ENCODE measurements around the gene CD244. TPM values are rescaled to one million over a fixed set of nuclear protein-coding genes. Genes with fewer than 3 reads are reported as not detected.

Gene CD244
- total RNA-seq, 1 donor from 2014 or later: not detected

DNA sequence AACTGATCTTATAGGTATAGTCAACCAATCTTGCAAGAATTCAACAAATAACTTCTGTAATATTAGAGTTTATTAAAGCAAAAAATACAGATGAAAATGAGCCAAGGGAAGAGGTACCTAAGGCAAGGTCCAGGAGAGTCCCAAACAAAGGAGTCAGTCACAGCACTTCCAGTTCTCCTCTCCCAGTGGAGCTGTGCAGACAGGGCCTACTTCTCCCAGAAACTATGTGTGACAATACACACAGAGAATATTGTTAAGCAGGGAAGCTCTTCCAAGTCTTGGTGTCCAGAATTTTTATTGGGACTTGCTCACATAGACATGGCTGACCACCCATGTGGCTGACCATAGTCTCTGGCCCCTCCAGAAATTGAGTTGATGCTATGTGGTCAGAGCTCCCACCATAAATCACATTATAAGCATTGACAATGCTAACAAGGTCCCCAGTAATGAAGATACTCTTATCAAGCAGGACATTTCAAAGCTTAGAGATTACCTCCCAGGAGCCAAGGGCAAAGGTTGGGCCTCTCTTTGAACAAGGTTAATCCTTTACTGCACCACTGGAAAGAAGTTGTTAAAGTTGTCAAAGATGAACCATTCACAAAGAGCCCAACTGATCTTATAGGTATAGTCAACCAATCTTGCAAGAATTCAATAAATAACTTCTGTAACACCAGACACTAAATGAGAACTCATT lies 3.5 kb upstream of the CD244 start:
- DNase-seq (ENCODE audit: low spot score, unreplicated experiment): no peak
- H3K27ac Mint-ChIP-seq: no peak overlapping the region
- TF ChIP-seq, protein P1, sequence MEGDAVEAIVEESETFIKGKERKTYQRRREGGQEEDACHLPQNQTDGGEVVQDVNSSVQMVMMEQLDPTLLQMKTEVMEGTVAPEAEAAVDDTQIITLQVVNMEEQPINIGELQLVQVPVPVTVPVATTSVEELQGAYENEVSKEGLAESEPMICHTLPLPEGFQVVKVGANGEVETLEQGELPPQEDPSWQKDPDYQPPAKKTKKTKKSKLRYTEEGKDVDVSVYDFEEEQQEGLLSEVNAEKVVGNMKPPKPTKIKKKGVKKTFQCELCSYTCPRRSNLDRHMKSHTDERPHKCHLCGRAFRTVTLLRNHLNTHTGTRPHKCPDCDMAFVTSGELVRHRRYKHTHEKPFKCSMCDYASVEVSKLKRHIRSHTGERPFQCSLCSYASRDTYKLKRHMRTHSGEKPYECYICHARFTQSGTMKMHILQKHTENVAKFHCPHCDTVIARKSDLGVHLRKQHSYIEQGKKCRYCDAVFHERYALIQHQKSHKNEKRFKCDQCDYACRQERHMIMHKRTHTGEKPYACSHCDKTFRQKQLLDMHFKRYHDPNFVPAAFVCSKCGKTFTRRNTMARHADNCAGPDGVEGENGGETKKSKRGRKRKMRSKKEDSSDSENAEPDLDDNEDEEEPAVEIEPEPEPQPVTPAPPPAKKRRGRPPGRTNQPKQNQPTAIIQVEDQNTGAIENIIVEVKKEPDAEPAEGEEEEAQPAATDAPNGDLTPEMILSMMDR (IDR thresholded peaks at IDR 0.05; ENCODE audit: unreplicated experiment): no peak
- H3K27me3 Mint-ChIP-seq: peaks cover 12% of the 10 kb centered on the region
- no peak overlapping the region for H3K4me3 Mint-ChIP-seq (ENCODE audit: low read depth)
- peaks cover 22% of the 10 kb centered on the region for H3K4me1 Mint-ChIP-seq (ENCODE audit: low read depth)
- H3K9me3 Mint-ChIP-seq (ENCODE audit: low read depth): no peaks in the 10 kb centered on the region
- H3K36me3 Mint-ChIP-seq (ENCODE audit: insufficient read depth): no peaks in the 10 kb centered on the region

DNA sequence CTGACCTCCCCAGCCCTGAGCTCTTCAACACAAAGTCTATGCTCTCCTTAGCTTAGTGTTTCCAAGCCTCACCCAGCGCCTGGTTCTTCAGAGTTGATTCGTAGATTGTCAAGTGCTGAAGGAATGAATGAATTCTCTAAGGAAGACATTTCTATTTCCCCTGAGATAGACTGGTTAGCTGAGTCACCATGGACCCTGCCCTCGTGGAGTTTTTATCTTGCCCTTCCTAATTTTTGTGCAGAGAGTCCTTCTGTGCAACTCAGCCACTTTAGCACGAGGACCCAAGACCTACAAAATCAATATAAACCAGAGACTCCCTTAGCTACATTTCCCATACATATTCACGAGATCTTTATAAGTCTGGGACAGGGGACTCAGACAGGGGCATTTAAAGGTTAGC lies 2.6 kb upstream of the CD244 start:
- H3K27ac Mint-ChIP-seq: no peak overlapping the region
- TF ChIP-seq, protein P1 (IDR thresholded peaks at IDR 0.05; ENCODE audit: unreplicated experiment): no peak
- DNase-seq (ENCODE audit: low spot score, unreplicated experiment): no peak
- no peaks in the 10 kb centered on the region for H3K9me3 Mint-ChIP-seq (ENCODE audit: low read depth)
- no peak overlapping the region for H3K4me3 Mint-ChIP-seq (ENCODE audit: low read depth)
- H3K4me1 Mint-ChIP-seq (ENCODE audit: low read depth): peaks cover 22% of the 10 kb centered on the region
- H3K36me3 Mint-ChIP-seq (ENCODE audit: insufficient read depth): no peaks in the 10 kb centered on the region
- peaks cover 12% of the 10 kb centered on the region for H3K27me3 Mint-ChIP-seq

DNA sequence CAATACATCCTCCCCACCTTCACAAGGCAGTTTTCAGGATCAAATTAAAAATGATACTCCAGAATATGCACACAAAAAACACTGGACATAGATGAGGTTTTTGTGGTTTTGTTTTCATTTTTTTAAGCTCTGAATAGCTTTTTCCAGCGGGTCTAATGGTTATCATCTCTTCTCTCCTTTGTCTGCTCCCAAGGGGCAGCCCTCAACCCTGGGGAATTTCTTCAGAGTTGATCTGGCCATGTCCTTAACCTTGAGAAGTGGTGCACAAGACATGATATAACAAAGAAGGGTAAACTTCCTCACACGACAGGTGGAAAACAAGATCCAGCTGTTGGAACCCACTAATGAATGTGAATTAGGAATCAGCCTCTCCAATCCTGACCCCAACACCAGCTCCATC lies 1.5 kb upstream of the CD244 start:
- no peaks in the 10 kb centered on the region for H3K36me3 Mint-ChIP-seq (ENCODE audit: insufficient read depth)
- no peaks in the 10 kb centered on the region for H3K9me3 Mint-ChIP-seq (ENCODE audit: low read depth)
- H3K27me3 Mint-ChIP-seq: peaks cover 12% of the 10 kb centered on the region
- H3K4me1 Mint-ChIP-seq (ENCODE audit: low read depth): peaks cover 22% of the 10 kb centered on the region
- no peak overlapping the region for H3K27ac Mint-ChIP-seq
- TF ChIP-seq, protein P1 (IDR thresholded peaks at IDR 0.05; ENCODE audit: unreplicated experiment): no peak
- no peak overlapping the region for H3K4me3 Mint-ChIP-seq (ENCODE audit: low read depth)
- DNase-seq (ENCODE audit: low spot score, unreplicated experiment): no peak

DNA sequence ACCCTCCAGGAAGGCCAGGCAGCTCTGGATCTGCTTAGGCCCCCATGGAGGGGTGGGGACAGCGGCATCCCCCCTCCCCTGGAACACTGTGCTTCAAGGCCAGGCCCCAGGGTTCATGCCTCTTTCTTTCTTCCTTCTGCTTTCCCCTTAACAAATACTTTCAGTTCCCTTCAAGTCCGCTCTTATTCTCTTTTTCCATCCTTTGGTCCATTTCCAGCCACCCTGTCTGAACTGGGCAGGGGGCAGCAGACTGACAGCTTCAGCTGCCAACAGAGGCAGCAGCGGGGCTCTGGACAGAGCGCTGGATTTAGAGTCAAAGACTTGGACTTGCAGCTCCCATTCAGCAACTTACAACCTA lies 1.1 kb upstream of the CD244 start:
- no peak for DNase-seq (ENCODE audit: low spot score, unreplicated experiment)
- TF ChIP-seq, protein P1 (IDR thresholded peaks at IDR 0.05; ENCODE audit: unreplicated experiment): no peak
- Mint-ChIP-seq H3K9me3 (ENCODE audit: low read depth) (no peaks in the 10 kb centered on the region), H3K4me1 (ENCODE audit: low read depth) (peaks cover 22% of the 10 kb centered on the region), H3K27ac (no peak overlapping the region), H3K4me3 (ENCODE audit: low read depth) (no peak overlapping the region), H3K27me3 (peaks cover 12% of the 10 kb centered on the region), H3K36me3 (ENCODE audit: insufficient read depth) (no peaks in the 10 kb centered on the region)

DNA sequence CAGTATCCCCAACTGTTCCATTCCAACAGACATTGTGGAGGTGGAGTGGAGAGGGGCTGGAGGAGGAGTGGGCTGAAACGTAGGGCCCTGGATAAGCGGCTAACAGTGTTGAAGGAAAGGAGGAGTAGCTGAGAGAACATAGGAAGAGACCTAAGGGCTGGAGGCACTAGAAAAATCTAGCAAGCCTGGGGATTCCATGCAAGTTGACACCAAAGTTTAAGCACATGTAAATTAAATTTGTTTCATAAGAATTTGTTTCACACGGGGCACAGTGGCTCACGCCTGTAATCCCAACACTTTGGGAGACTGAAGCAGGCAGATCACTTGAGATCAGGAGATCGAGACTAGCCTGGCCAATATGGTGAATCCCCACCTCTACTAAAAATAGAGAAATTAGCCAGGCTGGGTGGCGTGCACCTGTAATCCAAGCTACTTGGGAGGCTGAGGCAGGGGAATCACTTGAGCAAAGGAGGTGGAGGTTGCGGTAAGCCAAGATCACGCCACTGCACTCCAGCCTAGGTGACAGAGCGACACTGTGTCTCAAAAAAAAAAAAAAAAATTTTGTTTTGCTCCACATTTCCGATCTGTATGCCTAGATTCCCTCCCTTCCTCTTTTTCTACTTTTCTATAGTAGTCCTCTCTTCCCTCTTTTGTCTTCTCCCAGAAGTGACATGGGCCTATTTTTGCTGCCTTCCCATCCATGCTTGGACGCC lies 530 bp upstream of the CD244 start:
- TF ChIP-seq, protein P1 (IDR thresholded peaks at IDR 0.05; ENCODE audit: unreplicated experiment): no peak
- Mint-ChIP-seq H3K27me3 (peaks cover 12% of the 10 kb centered on the region), H3K4me3 (ENCODE audit: low read depth) (no peak overlapping the region), H3K9me3 (ENCODE audit: low read depth) (no peaks in the 10 kb centered on the region), H3K27ac (no peak overlapping the region), H3K36me3 (ENCODE audit: insufficient read depth) (no peaks in the 10 kb centered on the region), H3K4me1 (ENCODE audit: low read depth) (peaks cover 22% of the 10 kb centered on the region)
- DNase-seq (ENCODE audit: low spot score, unreplicated experiment): no peak
